GM12874 (cell line): ENCODE results near the gene TPP1.

ENCODE experiments used
- CTCF ChIP-seq: IDR thresholded peaks from 2 replicates; pipeline ENCODE4 v1.5.1; 2011; ENCODE audit warnings: low read depth, mild to moderate bottlenecking, control low read depth, low read length, moderate library complexity; ENCODE audit not compliant: insufficient read depth

The TPP1 gene

GRCh38 chr11:6630632-6631291 lies 11.5 kb upstream of the TPP1 start:
- TF ChIP-seq CTCF = no peak

- TF ChIP-seq CTCF = no peak
Observed at GRCh38 chr11:6629892-6630631, 10.8 kb upstream of the TPP1 start.

GRCh38 chr11:6629573-6629891 lies 10.3 kb upstream of the TPP1 start:
- no peak for TF ChIP-seq CTCF

- TF ChIP-seq CTCF = no peak
Observed at GRCh38 chr11:6628526-6628925, 9.3 kb upstream of the TPP1 start.

GRCh38 chr11:6627762-6628241 lies 8.6 kb upstream of the TPP1 start:
- no peak for TF ChIP-seq CTCF

- TF ChIP-seq CTCF = no peak
Observed at GRCh38 chr11:6626971-6627761, 7.9 kb upstream of the TPP1 start.

GRCh38 chr11:6625832-6626420 lies 6.7 kb upstream of the TPP1 start:
- no peak for TF ChIP-seq CTCF
